WI38 (cell line): ENCODE results near the gene IL1R1.

ENCODE experiments used
- H3K4me3 ChIP-seq: 2 replicates; pipeline ENCODE4 v1.5.1; 2011; ENCODE audit warnings: low read depth, mild to moderate bottlenecking, control low read depth, low read length
- CTCF ChIP-seq: IDR thresholded peaks from 2 replicates; pipeline ENCODE4 v1.5.1; 2012; ENCODE audit warnings: low read depth, mild to moderate bottlenecking, control low read depth, low read length

IL1R1 gene

GRCh38 chr2:102206666-102207341, 64.3 kb downstream of the IL1R1 start:
- H3K4me3 ChIP-seq, result no peak overlapping the region
- TF ChIP-seq CTCF, result no peak

- no peak overlapping the region for H3K4me3 ChIP-seq
- no peak for TF ChIP-seq CTCF
Measured at GRCh38 chr2:102208774-102209173, 66.2 kb downstream of the IL1R1 start.

- no peak for TF ChIP-seq CTCF
- H3K4me3 ChIP-seq, result no peak overlapping the region
Measured at GRCh38 chr2:102209474-102209873, 66.9 kb downstream of the IL1R1 start.

- no peak overlapping the region for H3K4me3 ChIP-seq
- no peak for TF ChIP-seq CTCF
Measured at GRCh38 chr2:102217032-102217431, 74.5 kb downstream of the IL1R1 start.

- no peak overlapping the region for H3K4me3 ChIP-seq
- TF ChIP-seq CTCF, result no peak
Measured at GRCh38 chr2:102224824-102225739, 82.5 kb downstream of the IL1R1 start.

GRCh38 chr2:102226171-102226570, 83.6 kb downstream of the IL1R1 start:
- no peak overlapping the region for H3K4me3 ChIP-seq
- no peak for TF ChIP-seq CTCF
